Hematopoietic multipotent progenitor cell treated with erythropoietin and hydrocortisone succinate and interleukin-3 and kit ligand, for 15 days (in vitro differentiated cells): ENCODE measurements around the gene PAPSS2.

Source experiments
- DNase-seq: peaks from one replicate; pipeline ENCODE4 v3.0.0-alpha.2; 2015; ENCODE audit warnings: low spot score

PAPSS2 gene

DNA sequence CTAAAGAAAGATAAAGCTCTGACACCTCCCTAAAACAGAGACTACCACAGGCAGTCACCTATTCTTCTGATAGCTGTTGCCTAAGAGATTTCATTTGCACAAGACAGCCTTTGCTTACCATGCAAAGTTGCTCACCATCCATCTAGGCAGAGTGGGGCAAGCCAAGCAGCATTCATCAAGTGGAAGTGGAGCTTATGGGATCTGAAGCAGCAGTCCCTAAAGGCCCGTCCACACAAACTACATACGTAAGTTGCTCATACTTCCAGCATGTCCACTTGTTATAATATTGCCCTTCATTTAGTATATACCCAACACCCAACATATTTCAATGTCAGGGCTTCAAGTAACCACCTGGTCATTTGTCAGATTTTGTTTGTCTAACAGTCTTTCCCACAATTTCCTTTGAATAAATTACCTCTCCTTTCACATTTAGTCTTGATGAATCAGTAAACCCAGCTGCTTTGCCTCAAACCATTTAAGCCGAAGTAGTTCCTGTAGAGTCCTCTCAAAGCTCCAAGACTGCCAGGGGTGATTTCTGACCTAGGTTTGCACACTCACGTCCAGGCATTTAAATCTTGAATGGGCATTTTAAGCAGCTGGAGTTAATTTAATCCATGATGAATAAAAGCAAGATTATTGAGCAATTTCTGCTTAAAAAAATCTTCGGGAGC lies 90.5 kb downstream of the PAPSS2 start:
- no peak for DNase-seq

DNA sequence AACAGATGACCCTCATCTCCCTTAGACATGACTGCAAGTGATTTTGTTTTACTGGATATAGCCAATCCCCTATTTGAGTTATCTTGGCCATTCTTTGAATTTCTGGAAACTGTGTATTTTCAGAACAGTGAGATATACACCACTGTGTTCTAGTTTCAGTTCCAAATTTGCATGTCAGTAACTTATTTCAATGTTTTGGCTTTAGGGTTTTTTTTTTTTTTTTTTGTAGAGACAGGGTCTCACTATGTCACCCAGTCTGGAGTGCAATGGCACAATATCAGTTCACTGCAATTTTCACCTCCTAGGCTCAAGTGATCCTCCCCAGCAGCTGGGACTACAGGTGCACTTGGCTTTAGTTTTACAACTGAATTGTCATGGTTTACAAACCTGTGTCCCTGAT lies 91.1 kb downstream of the PAPSS2 start:
- DNase-seq = no peak

DNA sequence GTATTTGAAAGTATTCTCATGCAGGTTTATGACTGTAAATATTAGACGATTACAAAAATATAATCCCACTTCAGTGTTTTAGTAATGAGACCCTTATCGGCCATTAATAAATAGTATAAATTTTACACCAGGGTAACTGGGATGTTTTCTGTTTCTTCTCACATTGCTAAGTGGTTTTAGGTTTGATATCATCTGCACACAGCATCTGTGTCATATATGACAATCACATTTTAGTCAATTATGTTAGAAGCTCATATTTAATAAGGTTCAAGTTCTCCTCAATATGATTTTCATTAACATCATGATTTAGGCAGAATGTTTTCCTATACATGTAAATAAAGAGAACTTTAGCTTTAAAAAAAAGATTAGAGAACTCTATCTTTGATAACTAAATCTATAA lies 91.6 kb downstream of the PAPSS2 start:
- no peak for DNase-seq

DNA sequence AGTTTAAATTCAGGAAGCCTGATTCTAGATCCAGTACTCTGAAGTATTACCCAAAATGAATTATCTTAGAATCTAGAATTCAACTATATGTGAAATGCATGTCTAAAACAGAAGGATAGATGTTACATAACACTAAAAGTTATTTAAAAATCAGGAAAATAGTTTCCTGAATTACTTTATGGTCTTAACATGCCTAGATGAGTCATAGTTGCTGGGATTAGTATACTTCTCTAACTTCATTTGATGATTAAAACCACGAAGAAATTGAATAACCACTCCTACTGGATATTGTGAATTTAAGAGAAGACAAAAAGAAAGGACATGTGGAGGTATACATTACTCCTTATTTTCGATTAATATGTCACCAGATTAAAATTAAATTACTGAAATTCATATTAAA lies 92.9 kb downstream of the PAPSS2 start:
- no peak for DNase-seq

DNA sequence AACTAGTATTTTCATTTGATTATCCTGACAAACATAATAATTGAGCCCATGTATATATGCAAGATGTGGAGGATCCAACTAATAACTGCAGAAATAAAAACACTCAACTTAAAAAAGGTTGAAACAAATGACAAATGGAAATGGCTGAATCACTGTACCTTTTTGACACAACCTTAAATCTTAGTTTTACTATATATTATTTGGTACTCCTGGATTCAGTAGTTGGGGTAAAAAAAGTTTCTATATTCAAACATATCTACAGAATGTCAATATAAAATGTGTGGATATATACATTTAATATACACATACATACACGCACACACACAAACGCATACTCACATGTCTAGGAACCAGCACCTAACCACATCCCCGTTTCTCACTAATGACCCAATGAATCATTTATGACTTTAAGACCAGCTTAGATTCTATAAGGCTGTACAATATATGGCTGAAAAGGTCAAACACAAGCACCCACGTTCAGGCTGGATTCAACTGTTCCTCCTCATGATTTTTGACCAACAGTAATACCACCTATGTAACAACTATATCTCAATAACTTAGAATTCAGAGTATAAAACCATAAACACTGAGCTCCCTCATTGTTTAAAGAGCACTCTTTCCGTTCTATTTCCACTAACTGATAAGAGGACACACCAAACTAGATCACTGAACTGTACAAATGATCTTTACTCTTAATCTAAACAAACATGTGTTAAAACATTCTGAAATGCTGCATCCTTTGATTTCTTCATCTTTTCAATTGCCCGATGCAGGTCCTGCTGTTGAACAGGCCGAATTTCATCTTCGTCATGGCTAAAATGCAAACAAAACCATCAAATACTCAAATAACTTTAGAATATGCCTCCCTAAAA lies 94.6 kb downstream of the PAPSS2 start:
- no peak for DNase-seq

DNA sequence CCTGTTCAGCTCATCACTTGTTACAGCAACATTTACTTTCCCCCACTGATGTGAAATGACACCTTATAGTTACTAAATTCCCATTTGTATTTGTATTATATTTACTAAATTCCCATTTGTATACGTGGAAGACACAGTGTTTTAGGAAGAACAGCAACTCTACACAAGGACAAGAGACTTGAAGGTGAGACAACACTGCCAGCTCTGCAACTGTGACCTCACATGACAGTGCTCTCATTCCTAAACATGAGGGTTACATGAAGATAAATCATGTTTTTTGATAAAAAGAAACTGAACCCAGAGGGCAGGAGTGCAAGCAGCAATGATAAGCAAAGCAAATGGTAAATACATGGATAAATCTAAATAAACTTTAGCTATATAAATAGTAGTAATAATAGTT lies 98.0 kb downstream of the PAPSS2 start:
- no peak for DNase-seq

DNA sequence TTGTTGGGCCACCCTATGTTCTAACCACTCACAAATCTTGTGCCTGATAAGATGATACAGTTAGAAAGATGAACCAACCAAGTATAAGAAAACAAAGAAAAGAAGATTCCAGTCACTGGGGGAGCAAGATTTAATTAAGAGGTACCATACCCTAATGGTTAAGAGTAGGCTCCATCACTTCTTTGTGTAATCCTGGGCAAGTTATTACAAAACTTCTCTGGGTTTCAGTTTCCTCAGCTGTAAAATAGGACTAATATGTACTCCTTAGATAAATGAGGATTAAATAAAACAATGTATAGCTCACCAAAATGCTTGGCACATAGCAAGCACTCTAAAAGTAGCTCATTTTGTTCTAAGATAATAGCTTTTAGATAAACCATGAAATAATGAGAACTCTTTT lies 99.9 kb downstream of the PAPSS2 start:
- no peak for DNase-seq

DNA sequence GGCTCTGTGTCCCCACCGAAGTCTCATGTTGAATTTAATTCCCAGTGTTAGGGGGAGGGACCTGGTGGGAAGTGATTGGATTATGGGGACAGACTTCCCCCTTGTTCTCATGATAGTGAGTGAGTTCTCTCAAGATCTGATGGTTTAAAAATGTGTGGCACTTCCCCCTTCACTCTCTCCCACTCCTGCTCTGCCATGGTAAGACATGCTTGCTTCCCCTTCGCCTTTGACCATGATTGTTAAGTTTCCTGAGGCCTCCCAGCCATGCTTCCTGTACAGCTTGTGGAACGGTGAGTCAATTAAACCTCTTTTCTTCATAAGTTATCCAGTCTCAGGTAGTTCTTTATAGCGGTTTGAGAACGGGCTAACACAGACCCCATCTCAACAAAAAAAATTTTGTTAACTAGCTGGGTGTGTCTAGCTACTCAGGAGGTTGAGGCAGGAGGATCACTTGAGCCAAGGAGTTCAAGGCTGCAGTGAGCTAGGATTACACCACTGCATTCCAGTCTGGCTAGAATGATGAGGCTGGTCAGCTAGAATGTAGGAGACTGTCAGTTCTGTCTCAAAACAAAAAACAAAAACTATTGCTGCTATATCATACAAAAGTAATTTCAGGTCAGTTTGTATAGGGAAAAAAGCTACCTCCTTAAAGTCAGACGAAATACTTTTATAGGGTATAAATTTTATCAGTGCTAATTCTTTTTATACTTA lies 100.7 kb downstream of the PAPSS2 start:
- no peak for DNase-seq

DNA sequence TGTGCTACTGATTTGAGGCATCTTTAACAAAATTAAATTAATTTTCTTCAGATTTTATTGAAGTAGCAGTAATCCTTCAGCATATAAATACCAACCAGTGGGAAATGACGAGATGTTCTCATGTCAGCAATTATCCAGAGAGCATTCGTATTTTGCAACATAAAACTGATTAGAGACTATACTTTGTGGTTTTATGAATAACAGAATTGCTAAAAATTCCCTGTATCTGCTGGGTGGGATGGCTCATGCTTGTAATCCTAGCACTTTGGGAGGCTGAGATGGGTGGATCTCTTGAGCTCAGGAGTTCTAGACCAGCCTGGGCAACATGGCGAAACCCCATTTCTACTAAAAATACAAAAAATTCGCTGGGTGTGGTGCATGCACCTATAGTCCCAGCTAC lies 101.5 kb downstream of the PAPSS2 start:
- DNase-seq = no peak

DNA sequence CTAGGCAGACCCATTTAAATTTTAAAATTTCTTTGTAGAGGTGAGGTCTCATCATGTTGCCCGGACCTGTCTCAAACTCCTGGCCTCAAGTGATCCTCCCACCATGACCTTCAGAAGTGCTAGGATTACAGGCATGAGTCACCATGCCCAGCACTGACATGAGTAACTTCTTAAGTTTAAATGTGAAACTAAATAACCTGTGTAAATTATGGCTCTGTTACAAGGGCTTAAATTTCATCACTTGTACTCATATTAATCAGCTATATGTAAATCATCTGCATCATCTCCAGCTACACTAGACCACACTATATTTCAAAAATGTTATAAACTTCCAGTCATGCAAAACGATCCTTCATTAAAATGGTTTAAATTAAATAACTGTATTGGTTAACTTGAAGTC lies 102.2 kb downstream of the PAPSS2 start:
- no peak for DNase-seq

DNA sequence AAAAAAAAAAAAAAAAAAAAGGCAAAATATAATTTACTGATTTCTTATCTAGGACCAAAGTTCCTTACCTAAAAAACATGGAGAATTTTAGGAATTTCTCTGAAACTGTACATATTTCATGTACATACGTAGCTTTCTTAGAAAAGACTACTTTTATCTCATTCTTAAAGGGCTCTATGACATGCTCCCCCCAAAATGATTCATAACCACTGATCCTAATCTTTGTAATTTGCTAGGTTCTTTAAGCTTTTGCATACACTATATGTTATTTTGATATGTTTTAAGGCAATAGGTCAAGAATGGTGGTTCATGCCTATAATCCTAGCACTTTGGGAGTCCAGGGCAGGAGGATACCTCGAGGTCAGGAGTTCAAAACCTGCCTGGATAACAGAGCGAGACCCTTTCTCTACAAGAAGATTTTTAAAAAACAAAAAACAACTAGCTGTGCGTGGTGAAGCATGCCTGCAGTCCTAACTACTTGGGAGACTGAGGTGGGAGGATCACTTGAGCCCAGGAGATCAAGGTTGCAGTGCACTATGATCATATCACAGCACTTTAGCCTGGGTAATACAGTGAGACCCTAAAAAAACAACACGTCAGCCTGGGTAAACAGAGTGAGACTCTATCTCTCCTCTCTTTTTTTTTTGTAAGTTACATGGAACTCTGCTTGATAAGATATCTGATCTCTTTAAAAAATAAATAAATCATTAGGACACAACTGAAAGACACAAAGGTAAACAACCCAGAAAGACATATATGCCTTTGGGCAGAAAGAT lies 103.6 kb downstream of the PAPSS2 start:
- no peak for DNase-seq

DNA sequence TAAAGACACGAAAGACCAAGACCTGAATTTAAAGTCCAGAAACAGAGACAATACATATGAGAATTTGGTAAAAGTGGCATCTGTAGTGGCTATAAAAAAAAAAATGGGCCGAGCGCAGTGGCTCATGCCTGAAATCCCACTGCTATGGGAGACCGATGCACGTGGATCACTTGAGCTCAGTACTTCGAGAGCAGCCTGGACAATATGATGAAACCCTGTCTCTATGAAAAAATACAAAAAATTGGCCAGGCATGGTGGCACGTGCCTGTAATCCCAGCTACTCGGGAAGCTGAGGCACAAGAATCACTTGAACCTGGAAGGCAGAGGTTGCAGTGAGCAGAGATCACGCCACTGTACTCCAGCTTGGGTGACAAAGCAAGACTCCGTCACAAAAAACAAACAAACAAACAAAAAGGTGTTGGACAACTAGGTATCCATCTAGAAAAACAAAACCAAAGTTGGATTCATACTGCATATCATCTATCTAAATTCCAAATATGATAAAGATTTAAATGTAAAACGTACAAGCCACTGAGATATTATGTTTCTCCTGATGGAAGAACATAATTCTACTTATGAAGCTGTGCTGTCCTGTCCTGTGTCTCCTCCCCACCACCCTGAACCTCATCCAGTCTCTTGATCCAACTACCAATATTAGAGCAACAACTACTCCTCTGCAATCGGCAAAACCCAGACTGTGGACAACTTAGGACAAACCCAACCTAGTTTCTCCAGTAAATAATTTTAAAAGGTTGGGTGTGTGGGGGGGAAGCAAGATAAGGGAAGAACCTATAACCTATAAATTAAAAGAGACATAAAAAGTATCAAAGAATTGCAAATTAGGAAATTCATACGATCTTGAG lies 104.6 kb downstream of the PAPSS2 start:
- no peak for DNase-seq

DNA sequence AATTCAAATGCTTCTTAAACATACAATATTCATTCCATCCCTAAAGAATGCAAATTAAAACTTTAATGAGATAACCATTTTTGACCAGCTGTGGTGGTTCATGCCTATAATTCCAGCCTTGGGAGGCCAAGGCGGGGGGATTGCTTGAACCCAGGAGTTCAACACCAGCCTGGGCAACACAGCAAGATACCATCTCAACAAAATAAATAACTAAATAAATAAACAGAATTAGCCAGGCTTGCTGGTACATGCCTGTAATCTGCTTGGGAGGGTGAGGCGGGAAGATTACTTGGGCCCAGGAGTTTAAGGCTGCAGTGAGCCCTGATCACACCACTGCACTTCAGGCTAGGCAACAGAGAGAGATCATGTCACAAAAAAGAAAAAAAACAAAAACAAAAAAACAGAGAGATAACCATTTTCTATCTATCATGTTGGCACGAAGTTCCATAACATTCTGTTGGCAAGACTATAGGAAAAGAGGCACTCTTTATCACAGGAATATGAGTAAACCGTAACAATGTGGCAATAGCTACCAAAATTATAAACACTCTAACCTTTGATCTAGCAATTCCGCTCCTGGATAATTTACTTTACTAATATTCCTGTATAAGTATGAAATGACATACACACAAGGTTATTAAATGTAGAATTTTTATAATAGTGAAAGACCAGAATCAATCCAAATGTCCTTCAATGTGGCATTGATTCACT lies 106.1 kb downstream of the PAPSS2 start:
- no peak for DNase-seq

DNA sequence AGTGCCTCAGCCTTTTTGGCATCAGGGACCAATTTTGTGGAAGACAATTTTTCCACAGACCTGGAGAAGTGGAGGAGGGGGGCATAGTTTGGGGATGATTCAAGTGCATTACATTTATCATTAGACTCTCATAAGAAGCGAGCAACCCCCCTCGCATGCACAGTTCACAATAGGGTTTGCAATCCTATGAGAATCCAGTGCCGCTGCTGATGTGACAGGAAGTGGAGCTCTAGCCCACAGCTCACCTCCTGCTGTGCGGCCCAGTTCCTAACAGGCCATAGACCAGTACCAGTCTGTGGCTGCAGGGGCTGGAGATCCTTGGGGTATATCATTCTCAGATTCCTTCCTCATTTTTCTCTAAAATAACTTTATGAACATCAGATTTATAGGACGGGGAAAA lies 107.6 kb downstream of the PAPSS2 start:
- DNase-seq = no peak

DNA sequence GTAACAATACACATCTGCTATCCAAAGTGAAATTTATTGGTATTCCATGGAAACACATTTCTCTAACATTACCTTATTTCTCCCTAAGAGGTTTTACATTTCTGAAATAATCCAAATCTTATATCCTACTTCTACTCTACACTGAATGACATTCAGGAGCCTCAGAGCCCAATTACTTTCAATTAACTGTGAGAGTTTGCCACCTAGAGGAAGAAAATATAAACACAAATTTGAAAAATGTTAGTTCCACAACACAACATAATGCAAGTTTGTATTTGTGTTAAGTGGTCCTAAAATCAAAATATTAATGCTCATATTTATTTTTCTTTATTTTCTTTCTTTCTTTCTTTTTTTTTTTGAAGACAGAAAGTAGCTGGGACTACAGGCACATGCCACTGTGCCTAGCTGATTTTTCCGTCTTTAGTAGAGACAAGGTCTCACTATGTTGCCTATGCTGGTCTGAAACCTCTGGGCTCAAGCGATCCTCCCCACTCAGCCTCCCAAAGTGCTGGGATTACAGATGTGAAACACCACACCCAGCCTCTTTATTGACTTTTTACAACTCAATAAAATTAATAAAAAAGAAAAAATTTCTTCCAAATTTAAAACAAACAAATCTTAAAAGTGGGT lies 112.3 kb downstream of the PAPSS2 start:
- DNase-seq = peak; percentile 62

DNA sequence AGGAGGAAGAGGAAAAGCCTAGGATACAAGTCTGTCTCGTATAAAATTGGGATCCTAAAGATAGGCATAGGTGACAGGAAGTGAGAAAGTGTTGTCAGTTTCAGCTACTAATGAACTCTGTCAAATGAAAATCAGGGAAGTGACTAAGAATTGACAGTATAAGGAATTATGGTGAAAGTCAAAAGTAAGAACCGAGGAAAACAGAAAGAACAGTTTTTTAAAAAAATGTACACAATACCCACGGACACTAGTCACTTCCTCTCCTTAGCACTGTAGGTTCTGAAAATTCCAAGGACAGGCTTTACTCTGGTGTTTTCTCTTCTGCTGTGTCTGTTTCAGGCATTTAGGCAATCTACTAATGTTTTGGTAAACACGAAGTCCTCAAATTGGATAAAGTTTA lies 116.1 kb downstream of the PAPSS2 start:
- DNase-seq = no peak

DNA sequence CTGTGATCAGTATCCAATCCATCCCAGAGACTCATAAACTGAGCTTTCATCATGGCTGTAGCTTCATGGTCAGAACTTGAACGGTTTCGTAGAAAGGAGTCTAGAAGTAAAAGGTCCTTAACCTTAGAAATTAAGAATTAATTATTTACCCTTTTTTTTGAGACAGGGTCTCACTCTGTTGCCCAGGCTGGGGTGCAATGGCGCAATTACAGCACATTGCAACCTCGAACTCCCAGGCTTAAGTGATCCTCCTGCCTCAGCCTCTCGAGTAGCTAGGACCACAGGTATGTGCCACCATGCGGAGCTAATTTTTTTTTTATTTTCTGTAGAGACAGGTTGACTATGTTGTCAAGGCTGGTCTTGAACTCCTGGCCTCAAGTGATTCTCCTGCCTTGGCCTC lies 116.7 kb downstream of the PAPSS2 start:
- DNase-seq = no peak

DNA sequence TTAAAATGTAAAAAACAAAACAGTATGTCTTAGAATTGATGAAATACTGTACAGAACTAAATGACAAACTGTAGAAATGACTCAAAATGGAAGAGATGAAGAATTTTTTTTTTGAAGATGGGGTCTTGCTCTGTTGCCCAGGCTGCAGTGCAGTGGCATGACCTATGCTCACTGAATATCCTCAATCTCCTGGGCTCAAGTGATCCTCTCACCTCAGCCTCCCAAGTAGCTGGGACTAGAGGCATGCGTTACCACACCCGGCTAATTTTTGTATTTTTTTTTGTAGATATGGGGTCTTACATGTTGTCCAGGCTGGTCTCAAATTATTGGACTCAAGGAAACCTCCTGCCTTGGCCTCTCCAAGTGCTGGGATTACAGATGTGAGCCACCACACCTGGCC lies 121.9 kb downstream of the PAPSS2 start:
- DNase-seq = no peak

DNA sequence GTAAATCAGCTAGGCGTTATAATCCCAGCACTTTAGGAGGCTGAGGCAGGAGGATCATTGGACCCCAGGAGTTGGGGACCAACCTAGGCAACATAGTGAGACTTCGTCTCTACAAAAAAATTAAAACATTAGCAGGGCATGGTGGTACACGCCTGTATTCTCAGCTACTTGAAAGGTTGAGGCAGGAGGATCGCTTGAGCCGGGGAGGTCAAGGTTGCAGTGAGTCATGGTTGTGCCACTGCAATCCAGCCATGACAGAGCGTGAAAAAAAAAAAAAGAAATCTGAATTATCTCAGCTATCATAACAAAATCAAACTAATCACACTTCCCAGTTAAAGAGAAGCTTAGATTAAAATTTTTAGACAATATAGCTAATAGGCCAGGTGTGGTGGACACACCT lies 123.0 kb downstream of the PAPSS2 start:
- no peak for DNase-seq

DNA sequence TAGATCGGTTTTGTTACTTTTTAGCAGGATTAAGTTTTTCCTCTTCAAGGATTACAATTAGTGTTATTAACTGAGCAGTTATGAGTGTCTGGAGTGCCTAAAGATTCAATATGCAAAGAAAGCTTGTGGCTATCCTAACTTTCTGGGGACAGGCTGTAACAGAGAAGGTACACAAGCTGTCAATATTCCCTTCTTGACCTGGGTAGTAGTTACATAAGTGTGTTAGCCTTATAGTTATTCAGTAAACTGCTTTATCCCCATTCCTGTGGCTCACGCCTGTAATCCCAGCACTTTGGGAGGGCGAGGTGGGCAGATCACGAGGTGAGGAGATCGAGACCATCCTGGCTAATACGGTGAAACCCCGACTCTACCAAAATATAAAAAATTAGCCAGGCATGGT lies 126.7 kb downstream of the PAPSS2 start:
- no peak for DNase-seq
